ENCODE results near the gene WDHD1. TPM values are rescaled to one million over a fixed set of nuclear protein-coding genes. Genes with fewer than 3 reads are reported as not detected.

The WDHD1 gene
- total and polyA plus RNA-seq, 2 of the 4 experiments (the other 2 are of a cell fraction): 4.4 to 13.1 TPM

DNA sequence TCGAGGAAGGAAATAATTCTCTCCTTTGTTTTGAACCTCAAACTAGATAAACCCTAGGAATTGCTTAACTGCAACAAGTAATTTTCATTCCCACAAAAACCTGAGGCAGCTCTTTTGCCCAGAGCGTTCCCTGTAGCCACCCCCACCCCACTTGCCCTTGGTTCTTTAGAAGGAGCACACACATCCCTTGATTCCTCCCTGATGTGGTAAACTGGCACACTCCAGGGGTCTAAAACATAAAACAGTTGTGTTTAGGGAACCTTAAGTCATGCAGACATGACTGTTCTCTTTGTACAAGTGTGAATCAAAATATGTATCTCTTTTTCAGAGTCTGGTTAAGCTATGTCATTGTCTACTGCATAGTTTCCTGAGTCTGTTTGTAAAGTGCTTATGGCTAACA lies 38.5 kb upstream of the WDHD1 start:
- Histone ChIP-seq H3K4me3 (ENCODE audit: insufficient read depth, low read depth, low read length) (no peak overlapping the region), H2BK5ac (ENCODE audit: low read depth, low read length, poor library complexity, severe bottlenecking) (no peak overlapping the region), H2BK15ac (ENCODE audit: low read depth, low read length) (no peak overlapping the region), H3K79me1 (ENCODE audit: low read depth in 1 of 2, low read length in 2 of 2) (peaks cover 16 to 60% of the 10 kb centered on the region in 2 experiments), H3K4ac (ENCODE audit: low read depth, low read length) (no peak overlapping the region), H3K18ac (ENCODE audit: low read depth, low read length) (no peak overlapping the region), H4K91ac (ENCODE audit: insufficient read depth, low read depth, low read length) (no peak overlapping the region), H3K27ac (ENCODE audit: insufficient read depth, low read length) (peak overlapping the region; percentile 10; the same call in 1 of the 2 replicates), H3K36me3 (ENCODE audit: control insufficient read depth, insufficient read depth, low read length) (peaks cover 26% of the 10 kb centered on the region), H4K20me1 (ENCODE audit: insufficient read depth, low read length) (peaks cover 46% of the 10 kb centered on the region), H3K4me1 (ENCODE audit: control insufficient read depth, insufficient read depth, low read length) (peaks cover 6% of the 10 kb centered on the region; the same call in 1 of the 2 replicates), H2BK120ac (ENCODE audit: low read depth, low read length) (no peak overlapping the region), H2AFZ (replicated peaks; ENCODE audit: low read length, poor library complexity) (no peak overlapping the region), H3K9ac (ENCODE audit: low read depth, low read length) (no peak overlapping the region), H3K27me3 (ENCODE audit: control insufficient read depth, insufficient read depth, low read length) (no peaks in the 10 kb centered on the region), H2BK20ac (ENCODE audit: low read depth, low read length) (no peak overlapping the region; the same call in 1 of the 2 replicates), H4K5ac (ENCODE audit: low read depth, low read length) (no peak overlapping the region), H2AK9ac (replicated peaks; ENCODE audit: low read depth, low read length, poor library complexity) (no peak overlapping the region), H4K8ac (ENCODE audit: low read depth in 2 of 2, low read length in 2 of 2) (no peak overlapping the region; a peak in 1 of 4 replicates), H3K9me1 (ENCODE audit: insufficient read depth, low read length) (peaks cover 10% of the 10 kb centered on the region), H3K23ac (ENCODE audit: low read depth, low read length) (peak overlapping the region; percentile 6; the same call in 1 of the 2 replicates), H3K4me2 (ENCODE audit: low read depth, low read length) (no peak overlapping the region), H3K14ac (replicated peaks; ENCODE audit: low read depth, low read length) (no peak overlapping the region), H3K56ac (ENCODE audit: extremely low read depth, insufficient read depth, low read length) (no peak overlapping the region), H2AK5ac (ENCODE audit: low read depth, low read length) (no peak overlapping the region), H3K9me3 (ENCODE audit: control insufficient read depth, insufficient read depth, low read length) (no peaks in the 10 kb centered on the region)
- POLR2A ChIA-PET (ENCODE audit: unreplicated experiment): no interaction called here
- CTCF ChIA-PET: interaction anchor here (0.6 to 0.9 kb wide), 3 partner anchors 15 to 356 kb away, joined by 3 read pairs; no protein-coding TSS in a partner anchor
- peak; percentile 9; the same call in 1 of the 2 replicates for ATAC-seq (ENCODE audit: low read depth)
- dilution Hi-C loops (cut with HindIII; ENCODE audit: low sequenced_read_pairs, unreplicated experiment) (no loop called here), intact Hi-C loops (cut with micrococcal nuclease) (no loop called here), in situ Hi-C loops (cut with MboI; ENCODE audit: low sequenced_read_pairs) (no loop called here)
- no peak for TF ChIP-seq NFE2L2 (IDR thresholded peaks at IDR 0.05; ENCODE audit: low read depth, low read length)
- no peak for TF ChIP-seq MAFK (IDR thresholded peaks at IDR 0.05; ENCODE audit: low read depth, low read length)
- TF ChIP-seq FOS (IDR thresholded peaks at IDR 0.05; ENCODE audit: low read depth, low read length): no peak
- TF ChIP-seq CHD1 (IDR thresholded peaks at IDR 0.05; ENCODE audit: low read depth, low read length): no peak
- TF ChIP-seq RAD21 (IDR thresholded peaks at IDR 0.05; ENCODE audit: low read length): no peak
- no peak for TF ChIP-seq RCOR1 (IDR thresholded peaks at IDR 0.05; ENCODE audit: insufficient replicate concordance, low read length)
- no peak for TF ChIP-seq SMC3 (IDR thresholded peaks at IDR 0.05; ENCODE audit: low read depth, low read length)
- no peak for TF ChIP-seq BHLHE40 (IDR thresholded peaks at IDR 0.05; ENCODE audit: low read depth, low read length)
- TF ChIP-seq POLR2A (IDR thresholded peaks at IDR 0.05; ENCODE audit: low read depth, low read length): no peak
- no peak for TF ChIP-seq CEBPB (IDR thresholded peaks at IDR 0.05; ENCODE audit: low read depth, low read length)
- TF ChIP-seq, protein P1, sequence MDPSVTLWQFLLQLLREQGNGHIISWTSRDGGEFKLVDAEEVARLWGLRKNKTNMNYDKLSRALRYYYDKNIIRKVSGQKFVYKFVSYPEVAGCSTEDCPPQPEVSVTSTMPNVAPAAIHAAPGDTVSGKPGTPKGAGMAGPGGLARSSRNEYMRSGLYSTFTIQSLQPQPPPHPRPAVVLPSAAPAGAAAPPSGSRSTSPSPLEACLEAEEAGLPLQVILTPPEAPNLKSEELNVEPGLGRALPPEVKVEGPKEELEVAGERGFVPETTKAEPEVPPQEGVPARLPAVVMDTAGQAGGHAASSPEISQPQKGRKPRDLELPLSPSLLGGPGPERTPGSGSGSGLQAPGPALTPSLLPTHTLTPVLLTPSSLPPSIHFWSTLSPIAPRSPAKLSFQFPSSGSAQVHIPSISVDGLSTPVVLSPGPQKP (IDR thresholded peaks at IDR 0.05; ENCODE audit: borderline replicate concordance, low read depth, low read length): no peak
- no peak for TF ChIP-seq RFX5 (IDR thresholded peaks at IDR 0.05; ENCODE audit: low read depth, low read length)
- TF ChIP-seq, protein P2, sequence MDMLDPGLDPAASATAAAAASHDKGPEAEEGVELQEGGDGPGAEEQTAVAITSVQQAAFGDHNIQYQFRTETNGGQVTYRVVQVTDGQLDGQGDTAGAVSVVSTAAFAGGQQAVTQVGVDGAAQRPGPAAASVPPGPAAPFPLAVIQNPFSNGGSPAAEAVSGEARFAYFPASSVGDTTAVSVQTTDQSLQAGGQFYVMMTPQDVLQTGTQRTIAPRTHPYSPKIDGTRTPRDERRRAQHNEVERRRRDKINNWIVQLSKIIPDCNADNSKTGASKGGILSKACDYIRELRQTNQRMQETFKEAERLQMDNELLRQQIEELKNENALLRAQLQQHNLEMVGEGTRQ (IDR thresholded peaks at IDR 0.05; ENCODE audit: low read depth, low read length): no peak
- TF ChIP-seq MAZ (IDR thresholded peaks at IDR 0.05; ENCODE audit: borderline replicate concordance, low read depth, low read length): no peak
- TF ChIP-seq, protein P3, sequence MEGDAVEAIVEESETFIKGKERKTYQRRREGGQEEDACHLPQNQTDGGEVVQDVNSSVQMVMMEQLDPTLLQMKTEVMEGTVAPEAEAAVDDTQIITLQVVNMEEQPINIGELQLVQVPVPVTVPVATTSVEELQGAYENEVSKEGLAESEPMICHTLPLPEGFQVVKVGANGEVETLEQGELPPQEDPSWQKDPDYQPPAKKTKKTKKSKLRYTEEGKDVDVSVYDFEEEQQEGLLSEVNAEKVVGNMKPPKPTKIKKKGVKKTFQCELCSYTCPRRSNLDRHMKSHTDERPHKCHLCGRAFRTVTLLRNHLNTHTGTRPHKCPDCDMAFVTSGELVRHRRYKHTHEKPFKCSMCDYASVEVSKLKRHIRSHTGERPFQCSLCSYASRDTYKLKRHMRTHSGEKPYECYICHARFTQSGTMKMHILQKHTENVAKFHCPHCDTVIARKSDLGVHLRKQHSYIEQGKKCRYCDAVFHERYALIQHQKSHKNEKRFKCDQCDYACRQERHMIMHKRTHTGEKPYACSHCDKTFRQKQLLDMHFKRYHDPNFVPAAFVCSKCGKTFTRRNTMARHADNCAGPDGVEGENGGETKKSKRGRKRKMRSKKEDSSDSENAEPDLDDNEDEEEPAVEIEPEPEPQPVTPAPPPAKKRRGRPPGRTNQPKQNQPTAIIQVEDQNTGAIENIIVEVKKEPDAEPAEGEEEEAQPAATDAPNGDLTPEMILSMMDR (conservative IDR thresholded peaks at IDR 0.05; ENCODE audit: low read depth, low read length): no peak
- TF ChIP-seq MXI1 (IDR thresholded peaks at IDR 0.05; ENCODE audit: borderline replicate concordance, low read depth, low read length): no peak
- no CpG with 5 or more reads among the region's 2 CpGs for WGBS, 2 experiments (ENCODE audit: extremely low coverage in 2 of 2, insufficient read length in 1 of 2)
- DNase-seq: no peak
- no TSS peak for BruUV-seq (replicated peaks)

Data from IMR-90 (cell line).